Retina (tissue), 1 donor: Measurements from ENCODE around the gene PALM.
"Not testable (repeated sequence)": the region's sequence is repeated elsewhere in the genome, so short reads cannot be mapped to it uniquely, and the experiment has no call there.

Experiments used
- DNase-seq: peaks from one replicate; pipeline ENCODE4 v3.0.0-alpha.2; 2016

PALM gene

GRCh38 chr19:708154-709143 is at the start of gene PALM:
PALM (plus strand) TSS chr19:708935; CDS start chr19:709147, 212 bp downstream.
- DNase-seq: peak; percentile 76

DNA sequence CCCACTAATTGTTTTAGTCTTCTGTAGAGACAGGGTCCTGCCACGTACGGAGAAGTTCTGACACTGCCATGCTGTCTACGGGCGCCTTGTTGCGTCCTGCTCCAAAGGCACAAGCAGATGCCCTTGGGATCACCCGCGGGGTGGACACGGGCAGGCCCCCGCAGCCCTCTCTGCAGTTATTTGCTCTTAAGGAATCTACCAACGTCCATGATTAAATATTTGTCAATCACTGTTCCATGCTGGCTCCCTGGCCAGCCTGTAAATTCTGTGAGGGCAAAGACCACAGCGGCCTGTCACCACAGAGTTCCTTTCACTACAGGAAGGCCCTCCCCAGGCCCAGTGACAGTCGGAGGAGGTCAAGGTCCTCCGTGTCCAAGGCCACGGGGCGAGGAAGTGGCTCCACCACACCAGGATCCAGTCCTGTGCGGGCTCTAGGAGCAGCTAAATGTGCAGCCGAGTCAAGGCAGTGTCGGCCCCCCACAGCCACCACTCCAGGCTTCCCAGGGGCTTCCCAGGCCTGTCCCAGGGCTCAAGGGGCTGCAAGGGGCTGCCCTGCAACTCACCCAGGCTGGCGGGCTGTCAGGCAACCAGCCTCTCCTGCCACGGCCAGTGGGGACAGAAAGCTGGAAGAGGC is 47.8 kb upstream of the PALM start:
- DNase-seq: no peak

DNA sequence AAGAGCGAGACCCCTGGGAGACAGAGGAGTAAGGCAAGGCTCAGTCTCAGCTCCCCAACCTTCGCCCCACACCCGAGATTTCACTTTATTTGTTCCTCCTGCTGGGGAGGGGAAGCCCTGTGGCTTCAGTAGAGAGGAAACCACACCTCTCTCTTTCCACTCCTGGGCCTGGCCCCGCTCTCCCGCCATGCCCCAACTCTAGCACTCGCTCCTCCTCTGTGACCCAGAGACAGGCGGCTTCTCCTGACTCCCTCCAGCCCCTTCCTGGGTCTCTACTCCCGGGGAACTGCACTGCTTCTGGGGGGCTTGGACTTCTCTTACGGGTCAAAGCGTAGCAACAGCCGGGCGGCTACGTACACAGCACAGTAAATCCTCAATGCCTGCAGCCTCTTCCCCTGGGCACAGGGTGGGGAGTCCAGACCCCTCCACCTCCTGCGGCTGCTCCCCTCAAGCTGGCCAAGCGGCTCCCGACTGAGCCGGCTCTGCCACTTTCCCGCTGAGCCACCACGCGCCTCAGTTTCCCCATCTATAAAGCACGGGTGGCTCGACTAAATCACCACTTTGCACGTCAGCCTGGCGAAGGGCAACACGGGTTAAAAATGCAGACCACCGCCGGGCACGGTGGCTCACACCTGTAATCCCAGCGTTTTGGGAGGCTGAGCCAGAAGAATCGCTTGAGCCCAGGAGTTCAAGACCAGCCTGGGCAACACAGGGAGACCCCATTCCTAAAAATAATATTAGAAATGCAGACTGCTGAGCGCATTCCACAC is 47.1 kb upstream of the PALM start:
- DNase-seq: no peak

GRCh38 chr19:662207-662961 is 46.4 kb upstream of the PALM start:
- no peak for DNase-seq

- DNase-seq: peak; percentile 90
Observed at GRCh38 chr19:662962-663681, 45.6 kb upstream of the PALM start, which contains the start of gene RNF126. RNF126 (minus strand) TSS chr19:663214; CDS start chr19:663121, 93 bp downstream.

DNA sequence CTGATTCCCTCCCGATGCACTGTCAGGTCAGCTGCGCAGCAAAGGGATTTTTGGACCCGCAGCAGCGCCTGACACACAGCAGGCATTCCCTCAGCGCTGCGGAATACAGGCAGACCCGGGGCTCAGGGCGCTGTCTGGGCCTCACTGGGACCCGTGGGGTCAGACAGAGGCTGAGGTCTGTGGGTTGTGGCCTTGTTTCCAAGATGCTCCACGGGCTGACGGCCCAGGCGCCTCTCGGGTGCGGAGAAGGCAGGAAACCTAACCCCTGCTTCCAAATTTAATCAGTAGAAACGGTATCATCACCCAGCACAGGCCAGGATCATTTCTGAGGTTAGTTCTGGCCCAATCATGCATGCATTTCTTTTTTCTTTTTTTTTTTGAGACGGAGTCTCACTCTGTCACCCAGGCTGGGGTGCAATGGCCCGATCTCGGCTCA is 45.0 kb upstream of the PALM start:
- DNase-seq: no peak

DNA sequence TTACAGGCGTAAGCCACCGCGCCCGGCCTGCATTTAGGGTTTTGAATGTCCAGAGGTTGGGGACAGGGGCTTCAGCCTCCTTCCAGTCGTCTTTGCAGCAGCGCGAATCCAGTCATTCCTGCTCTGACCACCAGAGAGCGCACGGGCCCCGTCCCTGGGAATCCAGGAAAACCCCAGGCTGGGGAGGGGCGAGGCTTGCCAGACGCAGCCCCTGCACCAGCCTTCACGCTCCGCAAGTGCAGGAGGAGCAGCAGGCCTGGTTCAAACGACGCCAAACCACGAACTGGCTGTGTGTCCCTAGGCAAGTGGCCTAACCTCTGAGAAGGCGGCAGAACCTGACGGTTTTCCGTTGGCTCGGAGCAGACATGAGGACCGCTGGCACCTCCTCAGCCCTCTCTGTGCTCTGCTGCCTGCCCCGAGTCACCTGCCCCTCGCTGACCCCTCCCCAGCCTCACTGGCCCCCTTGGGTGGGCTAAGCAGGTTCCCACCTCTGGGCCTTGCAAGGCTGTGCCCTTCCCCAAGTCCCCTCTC is 43.8 kb upstream of the PALM start:
- peak; percentile 95 for DNase-seq

DNA sequence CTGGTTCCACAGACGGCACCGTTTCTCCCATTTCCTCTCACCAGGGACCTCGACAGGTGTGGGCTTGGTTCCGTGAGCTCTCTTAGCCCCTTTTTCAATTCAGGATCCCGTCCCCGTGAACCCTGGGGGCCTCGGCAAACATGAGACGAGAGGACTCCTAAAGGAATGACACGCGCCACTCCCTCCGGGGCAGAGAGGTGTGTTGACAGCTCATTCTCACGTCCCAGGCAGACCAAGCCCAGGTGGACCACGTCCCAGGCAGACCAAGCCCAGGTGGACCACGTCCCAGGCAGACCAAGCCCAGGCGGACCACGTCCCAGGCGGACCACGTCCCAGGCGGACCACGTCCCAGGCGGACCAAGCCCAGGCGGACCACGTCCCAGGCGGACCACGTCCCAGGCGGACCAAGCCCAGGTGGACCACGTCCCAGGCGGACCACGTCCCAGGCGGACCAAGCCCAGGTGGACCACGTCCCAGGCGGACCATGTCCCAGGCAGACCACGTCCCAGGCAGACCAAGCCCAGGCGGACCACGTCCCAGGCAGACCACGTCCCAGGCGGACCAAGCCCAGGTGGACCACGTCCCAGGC is 41.7 kb upstream of the PALM start:
- not testable (repeated sequence) for DNase-seq

- DNase-seq: not testable (repeated sequence)
Observed at GRCh38 chr19:668675-669434, 39.9 kb upstream of the PALM start.

- DNase-seq: no peak
Observed at GRCh38 chr19:670609-671075, 38.1 kb upstream of the PALM start.

GRCh38 chr19:674282-675151 is 34.2 kb upstream of the PALM start:
- DNase-seq: no peak

- DNase-seq: no peak
Observed at GRCh38 chr19:676007-676338, 32.8 kb upstream of the PALM start.

GRCh38 chr19:676339-677105 is 32.2 kb upstream of the PALM start, which contains the start of gene FSTL3:
FSTL3 (plus strand) TSS chr19:676392; CDS start chr19:676424, 32 bp downstream.
- DNase-seq: no peak

DNA sequence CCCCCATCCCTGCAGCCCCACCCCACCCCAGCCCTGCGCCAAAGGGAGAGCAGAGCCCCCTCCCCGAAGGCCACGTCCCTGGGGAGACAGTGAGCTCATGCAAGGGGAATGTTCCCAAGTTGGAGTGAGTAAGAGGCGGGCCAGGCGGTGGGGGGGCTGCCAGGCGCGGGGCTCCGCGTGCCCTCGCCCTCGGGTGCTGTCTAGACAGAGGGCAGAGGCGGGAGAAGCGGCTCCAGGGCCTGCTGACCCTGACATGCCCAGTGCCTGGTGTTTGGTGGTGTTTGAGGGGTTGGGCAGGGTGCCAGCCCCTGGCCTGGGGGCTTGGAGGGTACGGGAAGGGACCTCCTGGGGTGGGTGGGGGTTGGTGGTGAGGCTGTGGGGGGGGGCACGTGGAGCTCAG is 31.5 kb upstream of the PALM start:
- no peak for DNase-seq

- DNase-seq: no peak
Observed at GRCh38 chr19:677601-678436, 30.9 kb upstream of the PALM start.

GRCh38 chr19:678791-679388 is 29.8 kb upstream of the PALM start:
- no peak for DNase-seq
